IMR-90 (cell line): ENCODE measurements around the gene GNAS-AS1. TPM values are rescaled to one million over a fixed set of nuclear protein-coding genes. Genes with fewer than 3 reads are reported as not detected.

Experiments used
- ATAC-seq: fragments of 200-7000 bp; cut with Tn5 transposase; 2 replicates; pipeline ENCODE4 v1.9.1; 2020; ENCODE audit warnings: low read depth, mild to moderate bottlenecking, moderate library complexity
- BruUV-seq: library from RNA; stranded (reverse); fragments of 400-500 nt; replicated peaks from 2 replicates; lab custom pipeline; 2021; lab: Mats Ljungman, UMichigan
- CTCF ChIA-PET: fragments of 300-600 bp; formaldehyde crosslinking; extraction: SDS; loops from one replicate; lab custom pipeline; 2021; ENCODE audit warnings: antibody characterized with exemption; lab: Yijun Ruan, JAX
- POLR2A ChIA-PET: fragments of 300-600 bp; sonication (Branson Sonifier 250); formaldehyde crosslinking; loops from one replicate; lab custom pipeline; 2022; ENCODE audit warnings: antibody characterized with exemption; ENCODE audit not compliant: unreplicated experiment; lab: Charles Lee
- DNase-seq: peaks from one replicate; pipeline ENCODE4 v3.0.0; 2013
- H2AFZ ChIP-seq: replicated peaks from 2 replicates; pipeline ENCODE3; 2013; ENCODE audit warnings: low read length, mild to moderate bottlenecking; ENCODE audit not compliant: poor library complexity
- H2AK5ac ChIP-seq: 2 replicates; pipeline ENCODE4 v1.6.1; 2013; ENCODE audit warnings: low read depth, low read length, inconsistent platforms
- H2AK9ac ChIP-seq: replicated peaks from 2 replicates; pipeline ENCODE3; 2013; ENCODE audit warnings: mild to moderate bottlenecking, low read depth, low read length, moderate library complexity; ENCODE audit not compliant: poor library complexity
- H2BK120ac ChIP-seq: 2 replicates; pipeline ENCODE4 v1.6.1; 2013; ENCODE audit warnings: low read depth, low read length, inconsistent platforms
- H2BK15ac ChIP-seq: 3 replicates; pipeline ENCODE4 v1.6.1; 2013; ENCODE audit warnings: low read depth, low read length, inconsistent platforms
- H2BK20ac ChIP-seq: 2 replicates; pipeline ENCODE4 v1.6.1; 2013; ENCODE audit warnings: low read depth, mild to moderate bottlenecking, inconsistent platforms, low read length, moderate library complexity
- H2BK5ac ChIP-seq: 2 replicates; pipeline ENCODE4 v1.6.1; 2013; ENCODE audit warnings: mild to moderate bottlenecking, low read depth, low read length, inconsistent platforms; ENCODE audit not compliant: poor library complexity, severe bottlenecking
- H3K14ac ChIP-seq: replicated peaks from 2 replicates; pipeline ENCODE4 v1.6.1; 2013; ENCODE audit warnings: low read depth, low read length, inconsistent platforms
- H3K18ac ChIP-seq: 2 replicates; pipeline ENCODE4 v1.6.1; 2013; ENCODE audit warnings: low read depth, low read length, control low read depth
- H3K23ac ChIP-seq: 2 replicates; pipeline ENCODE4 v1.6.1; 2013; ENCODE audit warnings: low read depth, low read length, inconsistent platforms
- H3K27ac ChIP-seq: 2 replicates; pipeline ENCODE4 v1.5.1; 2013; ENCODE audit warnings: mild to moderate bottlenecking, control low read depth, low read length; ENCODE audit not compliant: insufficient read depth
- H3K27me3 ChIP-seq: 2 replicates; pipeline ENCODE4 v1.6.1; 2013; ENCODE audit warnings: low read length; ENCODE audit not compliant: control insufficient read depth, insufficient read depth
- H3K36me3 ChIP-seq: 2 replicates; pipeline ENCODE4 v1.6.1; 2013; ENCODE audit warnings: low read length, mixed read lengths; ENCODE audit not compliant: control insufficient read depth, insufficient read depth
- H3K4ac ChIP-seq: 2 replicates; pipeline ENCODE4 v1.6.1; 2013; ENCODE audit warnings: low read depth, low read length, inconsistent platforms
- H3K4me1 ChIP-seq: 2 replicates; pipeline ENCODE4 v1.6.1; 2013; ENCODE audit warnings: low read length, mixed read lengths; ENCODE audit not compliant: control insufficient read depth, insufficient read depth
- H3K4me2 ChIP-seq: 2 replicates; pipeline ENCODE4 v1.6.1; 2013; ENCODE audit warnings: low read depth, mild to moderate bottlenecking, control low read depth, low read length, moderate library complexity
- H3K4me3 ChIP-seq: 2 replicates; pipeline ENCODE4 v1.5.1; 2013; ENCODE audit warnings: low read depth, mild to moderate bottlenecking, control low read depth, low read length, moderate library complexity; ENCODE audit not compliant: insufficient read depth
- H3K56ac ChIP-seq: 2 replicates; pipeline ENCODE4 v1.6.1; 2013; ENCODE audit warnings: low read length, inconsistent platforms; ENCODE audit not compliant: insufficient read depth; ENCODE audit errors: extremely low read depth
- H3K79me1 ChIP-seq, 2 experiments: 2 replicates each; pipeline ENCODE4 v1.6.1; 2013; ENCODE audit warnings: low read length in 2 of 2, inconsistent platforms in 1 of 2, low read depth in 1 of 2
- H3K9ac ChIP-seq: 2 replicates; pipeline ENCODE4 v1.6.1; 2013; ENCODE audit warnings: low read depth, low read length, control low read depth
- H3K9me1 ChIP-seq: 2 replicates; pipeline ENCODE4 v1.6.1; 2013; ENCODE audit warnings: low read length, inconsistent platforms; ENCODE audit not compliant: insufficient read depth
- H3K9me3 ChIP-seq: 2 replicates; pipeline ENCODE4 v1.6.1; 2013; ENCODE audit warnings: low read length; ENCODE audit not compliant: control insufficient read depth, insufficient read depth
- H4K20me1 ChIP-seq: 2 replicates; pipeline ENCODE4 v1.6.1; 2013; ENCODE audit warnings: low read length, inconsistent platforms; ENCODE audit not compliant: insufficient read depth
- H4K5ac ChIP-seq: 2 replicates; pipeline ENCODE4 v1.6.1; 2013; ENCODE audit warnings: mild to moderate bottlenecking, low read depth, low read length, control low read depth
- H4K8ac ChIP-seq, 2 experiments: 2 replicates each; pipeline ENCODE4 v1.6.1; 2013; ENCODE audit warnings: low read depth in 2 of 2, low read length in 2 of 2, control low read depth in 1 of 2, inconsistent platforms in 1 of 2
- H4K91ac ChIP-seq: 2 replicates; pipeline ENCODE4 v1.6.1; 2013; ENCODE audit warnings: low read depth, low read length, inconsistent platforms; ENCODE audit not compliant: insufficient read depth
- BHLHE40 ChIP-seq: fragments of 150-350 bp; IDR thresholded peaks from 2 replicates; pipeline ENCODE4 v1.6.1; 2016; ENCODE audit warnings: mild to moderate bottlenecking, low read depth, low read length
- CEBPB ChIP-seq: IDR thresholded peaks from 2 replicates; pipeline ENCODE4 v1.6.1; 2012; ENCODE audit warnings: low read depth, low read length, improper control_type of control experiment
- CHD1 ChIP-seq: IDR thresholded peaks from 2 replicates; pipeline ENCODE4 v1.6.1; 2012; ENCODE audit warnings: low read depth, low read length, improper control_type of control experiment
- FOS ChIP-seq: fragments of 150-350 bp; IDR thresholded peaks from 2 replicates; pipeline ENCODE4 v1.6.1; 2016; ENCODE audit warnings: low read depth, low read length
- MAFK ChIP-seq: IDR thresholded peaks from 2 replicates; pipeline ENCODE4 v1.6.1; 2012; ENCODE audit warnings: low read depth, low read length, improper control_type of control experiment
- MAZ ChIP-seq: IDR thresholded peaks from 2 replicates; pipeline ENCODE4 v1.6.1; 2012; ENCODE audit warnings: low read depth, mild to moderate bottlenecking, low read length, improper control_type of control experiment, moderate library complexity, borderline replicate concordance
- MXI1 ChIP-seq: IDR thresholded peaks from 2 replicates; pipeline ENCODE4 v1.6.1; 2012; ENCODE audit warnings: low read depth, mild to moderate bottlenecking, low read length, moderate library complexity, borderline replicate concordance
- NFE2L2 ChIP-seq: fragments of 150-350 bp; IDR thresholded peaks from 2 replicates; pipeline ENCODE4 v1.6.1; 2016; ENCODE audit warnings: low read depth, mild to moderate bottlenecking, low read length
- POLR2A ChIP-seq: IDR thresholded peaks from 2 replicates; pipeline ENCODE4 v1.6.1; 2012; ENCODE audit warnings: mild to moderate bottlenecking, low read depth, low read length
- RAD21 ChIP-seq: IDR thresholded peaks from 2 replicates; pipeline ENCODE4 v1.6.1; 2012; ENCODE audit warnings: low read length, improper control_type of control experiment
- RCOR1 ChIP-seq: IDR thresholded peaks from 2 replicates; pipeline ENCODE4 v1.6.1; 2012; ENCODE audit warnings: mild to moderate bottlenecking, low read length, improper control_type of control experiment; ENCODE audit not compliant: insufficient replicate concordance
- RFX5 ChIP-seq: IDR thresholded peaks from 2 replicates; pipeline ENCODE4 v1.8.0; 2012; ENCODE audit warnings: low read depth, mild to moderate bottlenecking, low read length, moderate library complexity
- SMC3 ChIP-seq: fragments of 150-350 bp; IDR thresholded peaks from 2 replicates; pipeline ENCODE4 v1.6.1; 2016; ENCODE audit warnings: low read depth, mild to moderate bottlenecking, antibody characterized with exemption, low read length, moderate library complexity
- WGBS, 2 experiments: methylation state at CpG; one replicate each; pipeline versions ENCODE4 v1.1.5 to v1.1.7; 2013; ENCODE audit warnings: missing lambda C conversion rate in 2 of 2; ENCODE audit not compliant: insufficient read length in 1 of 2; ENCODE audit errors: extremely low coverage in 2 of 2; 5-methylcytosine and 5-hydroxymethylcytosine counted together
- dilution Hi-C: fragments of 300-500 bp; cut with HindIII; formaldehyde crosslinking; loops from one replicate; pipeline ENCODE4 v1.14.3; 2018; ENCODE audit warnings: low sequenced_read_pairs; ENCODE audit not compliant: unreplicated experiment
- in situ Hi-C: fragments of 300-500 bp; cut with MboI; formaldehyde crosslinking; loops from 3 replicates; pipeline ENCODE4 v1.14.3; 2019; ENCODE audit warnings: low sequenced_read_pairs, inconsistent platforms, mixed read lengths
- intact Hi-C: fragments of 100-400 bp; cut with micrococcal nuclease; formaldehyde crosslinking; loops from 2 replicates; pipeline ENCODE4 v1.10.0; 2022
- polyA plus RNA-seq, 3 experiments: library from polyadenylated mRNA; depleted of rRNA; stranded (reverse); fragments of >200 nt; gene quantifications; 2 replicates each; pipeline ENCODE4 v1.2.3, GENCODE V29; 2012; ENCODE audit warnings: low replicate concordance in 1 of 3
- total RNA-seq: library from RNA; depleted of rRNA; stranded (reverse); fragments of >200 nt; gene quantifications from 2 replicates; pipeline ENCODE4 v1.2.3, GENCODE V29; 2012
- TF ChIP-seq, protein P1 (sequence below): conservative IDR thresholded peaks from 2 replicates; pipeline ENCODE4 v1.5.1; 2012; ENCODE audit warnings: mild to moderate bottlenecking, low read depth, low read length, improper control_type of control experiment
- TF ChIP-seq, protein P2 (sequence below): fragments of 150-350 bp; IDR thresholded peaks from 2 replicates; pipeline ENCODE4 v1.6.1; 2016; ENCODE audit warnings: low read depth, mild to moderate bottlenecking, low read length, moderate library complexity, borderline replicate concordance
- TF ChIP-seq, protein P3 (sequence below): fragments of 150-350 bp; IDR thresholded peaks from 2 replicates; pipeline ENCODE4 v1.6.1; 2017; ENCODE audit warnings: mild to moderate bottlenecking, antibody characterized with exemption, low read length, low read depth

GNAS-AS1 gene
- total and polyA plus RNA-seq, 2 of the 4 experiments (the other 2 are of a cell fraction) = 0.54 to 0.60 TPM

DNA sequence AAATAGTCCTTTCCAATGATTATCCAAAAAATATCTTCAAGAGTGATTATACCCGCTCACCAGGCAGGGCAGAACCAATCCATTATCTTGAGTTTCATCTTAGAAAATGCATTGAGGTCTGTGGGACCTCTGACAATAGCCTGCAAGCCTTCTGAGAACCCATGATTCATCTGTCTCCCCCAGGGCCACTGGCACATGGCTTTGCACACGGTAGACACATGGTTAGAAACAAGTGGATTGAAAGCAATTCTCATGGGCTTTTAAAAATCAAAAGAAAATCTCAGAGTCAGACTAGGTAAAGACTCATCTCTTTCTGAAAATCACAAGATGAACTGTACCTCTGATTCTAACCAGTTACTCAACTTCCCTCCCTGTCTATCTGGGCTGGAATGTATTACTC is 15.5 kb downstream of the GNAS-AS1 start:
- H3K4me2 ChIP-seq = no peak overlapping the region
- no peak overlapping the region for H3K27ac ChIP-seq
- no peak overlapping the region for H2BK20ac ChIP-seq
- WGBS, 2 experiments = no CpG with 5 or more reads among the region's 2 CpGs
- no peaks in the 10 kb centered on the region; the same call in 1 of the 2 replicates for H3K9me1 ChIP-seq
- no peak overlapping the region for H3K23ac ChIP-seq
- H2AK5ac ChIP-seq = no peak overlapping the region
- no peak overlapping the region for H2BK5ac ChIP-seq
- H3K79me1 ChIP-seq = no peaks in the 10 kb centered on the region
- no peak overlapping the region for H2AK9ac ChIP-seq
- no peak overlapping the region for H2BK120ac ChIP-seq
- intact Hi-C loops (loop anchor here (10.0 kb wide), 1 partner anchor 600 kb away; no protein-coding TSS in a partner anchor), in situ Hi-C loops (no loop called here), dilution Hi-C loops (no loop called here)
- POLR2A ChIA-PET = no interaction called here
- no peak overlapping the region for H3K9ac ChIP-seq
- ATAC-seq (no peak), DNase-seq (no peak)
- peaks cover 5% of the 10 kb centered on the region; the same call in 1 of the 2 replicates for H3K36me3 ChIP-seq
- CTCF ChIA-PET = no interaction called here
- BruUV-seq = no TSS peak
- H3K27me3 ChIP-seq = peaks cover 24% of the 10 kb centered on the region
- no peak overlapping the region for H2BK15ac ChIP-seq
- H3K18ac ChIP-seq = no peak overlapping the region
- H4K8ac ChIP-seq = no peak overlapping the region
- no peaks in the 10 kb centered on the region; the same call in 1 of the 2 replicates for H3K4me1 ChIP-seq
- no peak overlapping the region for H4K91ac ChIP-seq
- H4K5ac ChIP-seq = no peak overlapping the region
- H4K20me1 ChIP-seq = no peaks in the 10 kb centered on the region
- TF ChIP-seq NFE2L2 = no peak
- TF ChIP-seq, protein P1, sequence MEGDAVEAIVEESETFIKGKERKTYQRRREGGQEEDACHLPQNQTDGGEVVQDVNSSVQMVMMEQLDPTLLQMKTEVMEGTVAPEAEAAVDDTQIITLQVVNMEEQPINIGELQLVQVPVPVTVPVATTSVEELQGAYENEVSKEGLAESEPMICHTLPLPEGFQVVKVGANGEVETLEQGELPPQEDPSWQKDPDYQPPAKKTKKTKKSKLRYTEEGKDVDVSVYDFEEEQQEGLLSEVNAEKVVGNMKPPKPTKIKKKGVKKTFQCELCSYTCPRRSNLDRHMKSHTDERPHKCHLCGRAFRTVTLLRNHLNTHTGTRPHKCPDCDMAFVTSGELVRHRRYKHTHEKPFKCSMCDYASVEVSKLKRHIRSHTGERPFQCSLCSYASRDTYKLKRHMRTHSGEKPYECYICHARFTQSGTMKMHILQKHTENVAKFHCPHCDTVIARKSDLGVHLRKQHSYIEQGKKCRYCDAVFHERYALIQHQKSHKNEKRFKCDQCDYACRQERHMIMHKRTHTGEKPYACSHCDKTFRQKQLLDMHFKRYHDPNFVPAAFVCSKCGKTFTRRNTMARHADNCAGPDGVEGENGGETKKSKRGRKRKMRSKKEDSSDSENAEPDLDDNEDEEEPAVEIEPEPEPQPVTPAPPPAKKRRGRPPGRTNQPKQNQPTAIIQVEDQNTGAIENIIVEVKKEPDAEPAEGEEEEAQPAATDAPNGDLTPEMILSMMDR = no peak
- no peak for TF ChIP-seq MXI1
- no peak for TF ChIP-seq CHD1
- no peak for TF ChIP-seq RAD21
- no peak for TF ChIP-seq MAFK
- TF ChIP-seq BHLHE40 = no peak
- TF ChIP-seq, protein P2, sequence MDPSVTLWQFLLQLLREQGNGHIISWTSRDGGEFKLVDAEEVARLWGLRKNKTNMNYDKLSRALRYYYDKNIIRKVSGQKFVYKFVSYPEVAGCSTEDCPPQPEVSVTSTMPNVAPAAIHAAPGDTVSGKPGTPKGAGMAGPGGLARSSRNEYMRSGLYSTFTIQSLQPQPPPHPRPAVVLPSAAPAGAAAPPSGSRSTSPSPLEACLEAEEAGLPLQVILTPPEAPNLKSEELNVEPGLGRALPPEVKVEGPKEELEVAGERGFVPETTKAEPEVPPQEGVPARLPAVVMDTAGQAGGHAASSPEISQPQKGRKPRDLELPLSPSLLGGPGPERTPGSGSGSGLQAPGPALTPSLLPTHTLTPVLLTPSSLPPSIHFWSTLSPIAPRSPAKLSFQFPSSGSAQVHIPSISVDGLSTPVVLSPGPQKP = no peak
- TF ChIP-seq, protein P3, sequence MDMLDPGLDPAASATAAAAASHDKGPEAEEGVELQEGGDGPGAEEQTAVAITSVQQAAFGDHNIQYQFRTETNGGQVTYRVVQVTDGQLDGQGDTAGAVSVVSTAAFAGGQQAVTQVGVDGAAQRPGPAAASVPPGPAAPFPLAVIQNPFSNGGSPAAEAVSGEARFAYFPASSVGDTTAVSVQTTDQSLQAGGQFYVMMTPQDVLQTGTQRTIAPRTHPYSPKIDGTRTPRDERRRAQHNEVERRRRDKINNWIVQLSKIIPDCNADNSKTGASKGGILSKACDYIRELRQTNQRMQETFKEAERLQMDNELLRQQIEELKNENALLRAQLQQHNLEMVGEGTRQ = no peak
- TF ChIP-seq CEBPB = no peak
- TF ChIP-seq RCOR1 = no peak
- no peak for TF ChIP-seq MAZ
- no peak for TF ChIP-seq POLR2A
- TF ChIP-seq SMC3 = no peak
- TF ChIP-seq FOS = no peak
- no peak for TF ChIP-seq RFX5
- H3K56ac ChIP-seq = no peak overlapping the region
- H3K9me3 ChIP-seq = no peaks in the 10 kb centered on the region
- no peak overlapping the region for H3K14ac ChIP-seq
- H2AFZ ChIP-seq = no peak overlapping the region
- H3K4me3 ChIP-seq = no peak overlapping the region
- no peak overlapping the region for H3K4ac ChIP-seq
